Stimulated activated naive CD8-positive, alpha-beta T cell treated with anti-CD3 and anti-CD28 coated beads, Interleukin-15, Interleukin-2, amounts not matched to agents 100 U/mL and 50 U/mL, for 24 hours (primary cell): ENCODE measurements around the gene EHBP1.
"Not testable (repeated sequence)": the region's sequence is repeated elsewhere in the genome, so short reads cannot be mapped to it uniquely, and the experiment has no call there.

Source experiments
- ATAC-seq: fragments of 150-1000 bp; cut with Tn5 transposase; one replicate; pipeline ENCODE4 v1.10.0; 2021
- DNase-seq: peaks from one replicate; pipeline ENCODE4 v3.0.0; 2021

Gene EHBP1

DNA sequence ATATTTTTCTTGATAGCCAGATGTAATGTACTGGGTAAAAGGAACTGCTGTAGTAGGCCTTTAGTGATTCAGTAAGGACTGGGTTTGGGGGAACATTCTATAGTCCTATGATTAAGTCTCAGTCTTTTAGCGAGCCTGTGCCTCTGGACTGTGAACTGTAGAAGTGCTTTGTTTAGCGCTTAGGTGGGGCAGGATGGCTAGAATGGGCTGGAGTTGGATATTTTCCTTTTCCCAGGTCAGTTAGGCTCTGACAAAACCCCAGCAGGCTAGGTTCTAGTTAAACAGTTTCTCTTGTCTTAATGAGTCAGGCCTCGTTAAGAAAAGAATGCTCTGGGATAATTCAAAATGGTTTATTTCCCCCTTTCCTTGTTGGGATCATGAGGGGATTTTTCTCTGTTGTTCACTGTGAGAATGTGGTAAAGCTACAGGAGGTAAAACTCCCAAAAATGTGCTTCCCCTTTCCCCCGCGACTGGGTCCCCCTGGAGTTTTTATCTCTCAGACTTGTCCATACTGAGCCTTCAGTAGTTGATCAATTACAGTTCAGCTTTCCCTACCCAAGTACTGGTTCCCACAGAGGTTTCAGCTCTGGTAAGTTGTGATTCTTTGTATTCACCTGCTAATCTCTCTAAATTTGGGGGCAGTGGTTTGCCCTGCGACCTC is 31.5 kb downstream of the EHBP1 start:
- DNase-seq (no peak), ATAC-seq (no peak)

DNA sequence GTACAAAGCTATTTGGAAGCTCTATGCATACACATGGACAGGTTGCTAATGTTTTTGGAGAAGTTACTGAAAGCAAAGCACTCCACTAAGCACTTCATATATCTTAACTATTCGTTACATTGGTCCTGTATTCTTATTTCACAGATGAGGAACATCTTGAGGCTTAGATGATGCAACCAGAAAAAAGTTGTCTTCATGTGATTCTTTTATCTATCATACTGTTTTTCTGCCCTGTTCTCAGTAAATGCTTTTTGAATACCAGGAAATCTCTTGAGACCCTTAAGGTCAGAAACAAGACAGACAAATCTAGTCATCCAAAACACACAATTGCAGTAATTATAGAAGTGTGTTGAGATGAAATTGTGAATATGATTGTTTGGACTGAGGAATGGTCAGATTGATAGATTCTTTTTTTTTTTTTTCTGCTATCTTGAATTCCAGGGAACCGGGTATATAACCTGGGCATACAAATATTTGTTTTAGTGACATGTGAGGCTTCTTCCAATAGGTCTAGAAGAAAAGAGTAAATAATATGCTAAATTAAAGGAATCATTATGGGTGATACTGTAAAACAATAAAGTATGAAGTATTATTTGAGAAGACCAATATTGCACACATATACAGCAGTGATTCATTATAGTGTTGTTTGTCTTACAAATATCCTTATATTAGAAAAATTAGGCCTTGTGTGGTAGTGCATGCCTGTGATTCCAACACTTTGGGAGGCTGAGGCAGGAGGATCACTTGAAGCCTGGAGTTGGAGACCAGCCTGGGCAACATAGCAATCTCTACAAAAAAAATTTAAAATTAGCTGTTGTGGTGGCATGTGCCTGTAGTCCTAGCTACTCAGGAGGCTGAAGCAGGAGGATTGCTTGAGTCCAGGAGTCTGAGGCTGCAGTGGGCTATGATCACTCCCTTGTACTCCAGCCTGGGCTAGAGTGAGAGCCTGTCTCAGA is 33.7 kb downstream of the EHBP1 start:
- no peak for DNase-seq
- no peak for ATAC-seq

DNA sequence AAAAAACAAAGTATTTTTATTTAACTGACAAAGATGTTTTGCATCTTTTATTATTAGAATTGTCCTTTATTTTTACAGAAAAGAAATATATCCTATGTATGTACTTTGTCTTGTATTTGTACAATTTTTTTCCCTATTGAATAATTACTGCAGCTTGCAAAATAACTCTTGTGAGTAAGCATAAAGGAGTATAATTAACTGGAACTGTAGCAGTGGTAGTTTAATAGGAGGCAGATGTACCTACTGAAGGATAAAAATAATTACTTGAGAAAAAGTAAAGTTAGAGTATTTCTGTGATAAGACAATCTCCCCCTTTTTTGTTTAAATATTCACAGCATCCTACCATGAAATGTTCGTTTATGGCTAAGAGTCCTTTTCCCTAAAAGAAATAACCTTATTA is 34.7 kb downstream of the EHBP1 start:
- ATAC-seq (no peak), DNase-seq (no peak)

DNA sequence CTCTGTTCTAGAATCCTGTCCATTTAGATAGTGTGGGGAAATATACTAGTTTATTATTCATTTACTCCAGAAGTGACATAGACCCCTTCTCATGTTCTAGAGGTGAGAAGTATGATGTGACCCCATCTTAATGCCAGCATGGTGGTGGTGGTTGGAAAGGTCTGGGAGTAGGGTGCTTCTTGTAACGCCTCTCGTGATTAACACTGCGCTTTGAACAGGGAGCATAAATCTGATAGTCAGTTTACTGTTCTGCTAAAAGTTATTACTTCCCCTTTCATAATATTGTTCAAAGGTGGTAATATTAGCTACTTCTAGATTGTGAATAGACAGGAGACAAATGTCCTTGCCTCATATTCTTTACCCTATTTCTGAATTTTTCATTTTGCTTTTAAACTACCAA is 35.6 kb downstream of the EHBP1 start:
- no peak for DNase-seq

DNA sequence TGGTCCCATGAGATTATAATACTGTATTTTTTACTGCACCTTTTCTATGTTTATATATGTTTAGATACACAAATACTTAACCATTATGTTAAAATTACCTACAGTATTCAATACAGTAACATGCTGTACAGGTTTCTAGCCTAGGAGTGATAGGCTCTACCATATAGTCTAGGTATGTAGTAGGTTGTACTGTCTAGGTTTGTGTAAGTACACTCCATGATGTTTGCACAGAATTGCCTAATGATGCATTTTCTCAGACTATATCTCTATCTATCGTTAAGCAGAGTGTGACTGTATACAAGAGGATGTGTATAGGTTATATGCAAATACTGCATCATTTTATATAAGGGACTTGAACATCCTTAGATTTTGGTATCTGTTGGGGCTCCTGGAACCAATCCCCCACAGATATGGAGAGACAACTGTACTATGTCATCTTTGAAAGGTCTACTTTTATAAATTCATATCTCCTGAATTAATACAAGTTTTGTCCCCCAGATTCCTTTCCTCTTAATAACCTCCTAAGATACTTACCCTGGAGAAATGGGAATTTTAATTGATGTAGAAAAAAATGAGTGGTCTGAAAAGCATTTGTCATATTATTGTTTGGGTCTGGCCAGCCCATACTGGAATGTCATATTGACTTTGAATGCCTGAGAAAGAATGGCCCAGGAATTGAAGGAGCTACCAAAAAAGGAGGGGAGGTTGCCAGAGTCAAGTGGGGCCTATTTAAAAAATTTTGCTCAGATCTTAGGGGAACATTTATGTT is 36.6 kb downstream of the EHBP1 start:
- DNase-seq: no peak
- no peak for ATAC-seq

More for the DNA sequence above, 35.6 kb downstream of the EHBP1 start:
- ATAC-seq: no peak

DNA sequence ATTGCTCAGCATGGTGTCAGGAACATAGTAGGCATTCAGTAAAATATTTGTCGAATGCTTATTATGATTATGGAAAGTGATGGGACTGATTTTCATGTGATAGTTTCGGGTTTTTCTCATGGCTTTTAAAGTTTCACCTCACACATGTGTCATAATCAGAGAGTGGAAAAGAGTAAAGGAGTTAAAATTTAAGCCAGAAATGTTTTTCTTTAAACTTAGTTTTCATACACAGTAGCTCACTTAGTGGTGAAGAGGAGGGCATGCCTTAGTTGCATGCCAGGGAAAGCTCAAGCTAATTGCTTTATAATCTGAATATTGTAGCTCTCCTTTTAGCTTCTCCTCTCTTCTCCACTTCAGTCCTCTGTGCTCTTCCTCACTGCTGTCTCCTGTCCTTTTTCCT is 38.0 kb downstream of the EHBP1 start:
- no peak for ATAC-seq

DNA sequence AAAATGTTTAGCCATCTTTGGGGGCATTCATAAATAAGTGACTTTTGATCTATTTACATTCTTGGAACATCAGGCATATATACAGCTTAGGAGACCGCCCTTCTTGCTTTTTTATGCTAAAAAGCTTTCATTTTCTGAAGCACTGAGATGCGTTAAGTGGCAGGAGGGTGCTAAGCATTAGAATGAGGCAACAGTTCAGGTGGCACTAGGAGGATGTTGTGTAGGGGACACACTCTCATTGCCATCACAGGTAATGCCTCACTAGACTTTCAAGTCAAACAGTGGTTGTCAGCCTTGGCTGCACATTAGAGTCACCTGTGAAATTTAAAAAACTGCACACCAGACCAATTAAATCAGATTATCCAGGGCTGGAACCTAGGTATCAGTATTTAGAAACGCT is 39.1 kb downstream of the EHBP1 start:
- DNase-seq (no peak), ATAC-seq (no peak)

More for the DNA sequence above, 38.0 kb downstream of the EHBP1 start:
- DNase-seq: no peak

DNA sequence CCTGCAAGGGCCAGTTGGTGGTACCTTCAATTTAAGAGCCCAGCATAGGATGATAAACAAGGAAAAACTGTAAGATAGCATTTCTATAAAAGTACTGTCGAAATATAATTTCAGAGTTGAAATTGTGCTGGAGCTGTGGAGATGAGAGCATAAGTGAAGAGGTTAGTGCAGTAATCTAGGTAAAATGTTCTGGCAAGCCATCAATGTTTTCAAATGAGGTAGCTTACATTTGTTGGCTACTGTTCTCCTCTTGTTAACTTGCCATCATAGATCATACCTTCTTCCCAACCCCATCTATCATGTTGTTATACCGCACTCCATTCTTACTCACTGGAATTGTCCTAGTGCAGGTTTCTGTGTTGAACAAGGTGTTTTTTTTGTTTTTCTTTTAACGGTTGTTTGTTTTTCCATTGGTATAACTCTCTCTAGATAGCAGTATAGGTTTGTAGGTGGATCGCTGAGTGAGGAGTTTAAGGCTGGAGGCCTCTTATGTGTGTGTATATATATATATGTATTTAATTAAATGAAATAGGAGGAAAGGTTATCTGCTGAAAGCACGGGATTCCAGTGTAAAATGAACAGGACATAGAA is 40.5 kb downstream of the EHBP1 start:
- DNase-seq: no peak
- ATAC-seq: no peak

DNA sequence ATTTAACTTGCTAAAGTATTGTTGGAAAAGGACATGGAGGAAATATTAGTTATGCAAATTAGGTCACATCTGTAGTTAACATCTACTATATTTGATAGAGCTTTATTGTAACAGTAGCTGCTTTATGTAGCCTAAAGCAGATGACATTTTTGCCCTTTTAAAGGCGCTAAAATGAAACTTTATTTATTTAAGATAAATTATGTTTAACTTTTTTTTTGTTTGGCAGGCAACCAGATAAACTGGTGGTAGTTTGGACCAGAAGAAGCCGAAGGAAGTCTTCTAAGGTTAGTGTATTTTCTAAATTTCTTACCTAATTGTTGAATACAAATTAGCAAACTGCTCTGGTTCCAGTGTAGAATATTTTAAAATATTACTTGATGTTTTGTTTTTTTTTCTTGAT is 41.7 kb downstream of the EHBP1 start:
- DNase-seq (no peak), ATAC-seq (no peak)

DNA sequence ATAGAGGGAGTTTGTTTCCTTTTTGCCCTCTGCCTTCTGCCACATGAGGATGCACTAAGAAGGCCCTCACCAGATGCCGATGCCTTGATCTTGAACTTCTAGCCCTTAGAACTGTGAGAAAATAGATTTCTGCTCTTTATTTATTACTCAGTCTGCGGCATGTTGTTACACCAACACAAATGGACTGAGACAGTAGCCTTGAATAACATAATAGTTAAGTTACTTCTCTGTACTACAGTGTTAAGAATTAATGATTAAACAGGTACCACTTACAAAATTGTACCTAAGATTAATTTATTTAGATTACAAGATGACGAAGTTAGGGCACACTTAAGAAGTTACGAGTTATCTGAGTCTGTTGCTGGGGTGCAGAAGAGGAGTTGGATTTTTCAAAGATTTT is 42.4 kb downstream of the EHBP1 start:
- ATAC-seq (no peak), DNase-seq (no peak)

DNA sequence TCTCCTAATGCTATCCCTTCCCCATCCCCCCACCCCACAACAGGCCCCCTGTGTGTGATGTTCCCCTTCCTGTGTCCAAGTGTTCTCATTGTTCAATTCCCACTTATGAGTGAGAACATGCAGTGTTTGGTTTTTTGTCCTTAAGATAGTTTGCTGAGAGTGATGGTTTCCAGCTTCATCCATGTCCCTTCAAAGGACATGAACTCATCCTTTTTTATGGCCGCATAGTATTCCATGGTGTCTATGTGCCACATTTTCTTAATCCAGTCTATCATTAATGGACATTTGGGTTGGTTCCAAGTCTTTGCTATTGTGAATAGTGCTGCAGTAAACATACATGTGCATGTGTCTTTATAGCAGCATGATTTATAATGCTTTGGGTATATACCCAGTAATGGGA is 43.6 kb downstream of the EHBP1 start:
- not testable (repeated sequence) for DNase-seq, ATAC-seq

DNA sequence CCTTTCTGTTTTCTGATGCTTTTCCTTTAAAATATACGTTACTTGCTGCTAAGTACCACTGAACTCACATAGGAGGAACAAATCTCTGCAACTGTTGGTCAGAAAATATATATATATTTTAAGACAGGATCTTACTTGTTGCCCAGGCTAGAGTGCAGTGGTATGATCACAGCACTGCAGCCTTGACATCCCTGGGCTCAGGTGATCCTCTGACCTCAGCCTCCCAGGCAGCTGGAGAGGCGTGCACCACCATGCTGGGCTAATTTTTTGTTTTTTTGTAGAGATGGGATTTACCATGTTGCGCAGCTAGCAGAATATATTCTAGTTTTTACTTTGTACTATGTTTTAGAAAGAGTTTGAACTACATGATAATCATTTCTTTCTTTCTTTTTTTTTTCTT is 51.5 kb downstream of the EHBP1 start:
- ATAC-seq: no peak
- DNase-seq: no peak

DNA sequence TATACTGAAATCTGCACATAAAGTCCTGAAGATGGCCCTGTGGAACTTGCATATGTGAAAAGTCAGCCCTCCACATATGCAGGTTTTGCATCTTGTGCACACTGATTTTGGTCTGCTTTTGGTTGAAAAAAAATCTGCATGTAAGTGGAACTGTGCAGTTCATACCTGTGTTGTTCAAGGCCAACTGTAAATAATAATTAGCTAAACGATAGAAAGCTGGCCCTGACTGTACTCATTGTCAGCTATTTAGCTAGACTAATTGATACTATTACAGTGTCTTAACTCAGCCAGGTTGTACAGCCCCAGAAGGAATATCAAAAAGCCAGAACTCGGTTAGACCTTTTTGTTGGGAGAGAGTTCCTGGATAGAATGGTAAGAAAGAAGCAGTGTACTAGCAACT is 54.5 kb downstream of the EHBP1 start:
- ATAC-seq: no peak
- no peak for DNase-seq

DNA sequence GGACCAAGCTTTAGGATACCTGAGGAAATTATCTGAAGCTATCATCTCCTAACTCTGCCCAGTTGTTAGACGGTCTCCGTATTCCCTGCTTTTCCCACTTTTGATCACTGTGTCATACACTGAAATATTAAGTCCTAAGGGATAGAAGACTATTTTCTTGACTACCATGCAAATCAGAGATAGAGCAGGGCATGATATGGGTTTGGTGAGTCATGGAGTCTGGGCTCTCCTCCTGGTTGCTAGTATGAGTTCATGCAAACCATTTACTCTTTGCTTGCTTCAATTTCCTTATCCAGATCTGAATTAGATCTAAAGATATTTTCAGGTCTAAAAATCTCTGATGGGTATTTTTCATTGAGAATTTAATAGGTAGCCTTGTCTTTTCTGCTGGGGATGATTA is 55.0 kb downstream of the EHBP1 start:
- ATAC-seq (no peak), DNase-seq (no peak)

DNA sequence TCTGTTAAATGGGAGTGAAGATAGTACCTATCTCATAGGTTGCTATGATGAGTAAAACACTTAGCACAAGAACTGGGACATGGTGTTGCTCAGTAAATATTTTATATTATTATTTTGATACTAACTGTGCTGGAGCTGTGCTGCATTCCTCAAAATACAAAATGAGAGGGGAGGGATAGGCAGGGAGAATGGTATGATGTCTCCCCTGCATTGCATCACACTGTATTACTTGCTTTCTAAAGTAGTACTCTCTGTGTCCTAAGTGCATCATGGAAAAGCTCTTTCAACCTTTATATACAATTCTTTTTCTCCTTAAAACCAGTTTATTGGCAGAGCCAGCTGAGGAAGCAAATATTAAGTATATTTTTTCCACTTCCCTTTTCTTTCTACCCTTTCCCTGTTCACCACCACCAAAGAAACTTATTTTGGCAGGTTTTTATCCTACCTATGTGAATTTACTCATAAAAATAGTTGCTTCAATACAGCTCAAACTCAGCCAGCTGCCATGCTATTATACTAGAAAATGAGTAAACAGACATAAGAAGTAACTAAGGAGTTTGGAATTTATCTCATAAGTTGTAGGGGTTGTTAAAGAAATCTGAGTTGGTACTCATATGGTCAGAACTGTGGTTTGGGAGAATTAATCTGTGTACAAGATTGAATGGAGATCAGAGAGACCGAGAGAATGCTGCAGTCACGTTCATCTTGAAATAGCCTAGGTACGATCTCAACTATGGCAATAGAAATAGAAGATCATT is 60.3 kb downstream of the EHBP1 start:
- ATAC-seq: no peak
- DNase-seq: no peak

DNA sequence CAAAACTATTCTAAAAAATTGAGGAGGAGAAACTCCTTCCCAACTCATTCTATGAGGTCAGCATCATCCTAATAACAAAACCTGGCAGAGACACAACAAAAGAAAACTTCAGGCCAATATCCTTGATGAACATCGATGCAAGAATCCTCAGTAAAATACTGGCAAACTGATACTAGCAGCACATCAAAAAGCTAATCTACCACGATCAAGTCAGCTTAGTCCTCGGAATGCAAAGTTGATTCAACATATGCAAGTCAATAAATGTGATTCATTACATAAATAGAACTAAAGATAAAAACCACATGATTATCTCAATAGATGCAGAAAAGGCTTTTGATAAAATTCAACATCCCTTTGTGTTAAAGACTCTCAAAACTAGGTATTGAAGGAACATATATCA is 63.1 kb downstream of the EHBP1 start:
- ATAC-seq (no peak), DNase-seq (no peak)

DNA sequence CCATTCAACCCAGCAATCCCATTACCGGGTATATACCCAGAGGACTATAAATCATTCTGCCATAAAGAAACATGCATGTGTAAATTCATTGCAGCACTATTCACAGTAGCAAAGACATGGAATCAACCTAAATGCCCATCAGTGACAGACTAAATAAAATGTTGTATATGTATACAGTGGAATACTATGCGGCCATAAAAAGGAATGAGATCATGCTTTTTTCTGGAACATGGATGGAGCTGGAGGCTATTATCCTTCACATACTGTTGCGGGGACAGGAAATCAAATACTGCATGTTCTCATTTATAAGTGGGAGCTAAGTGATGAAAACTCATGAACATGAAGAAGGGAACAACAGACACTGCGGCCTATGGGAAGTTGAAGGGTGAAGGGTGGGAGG is 65.1 kb downstream of the EHBP1 start:
- DNase-seq (no peak), ATAC-seq (no peak)

DNA sequence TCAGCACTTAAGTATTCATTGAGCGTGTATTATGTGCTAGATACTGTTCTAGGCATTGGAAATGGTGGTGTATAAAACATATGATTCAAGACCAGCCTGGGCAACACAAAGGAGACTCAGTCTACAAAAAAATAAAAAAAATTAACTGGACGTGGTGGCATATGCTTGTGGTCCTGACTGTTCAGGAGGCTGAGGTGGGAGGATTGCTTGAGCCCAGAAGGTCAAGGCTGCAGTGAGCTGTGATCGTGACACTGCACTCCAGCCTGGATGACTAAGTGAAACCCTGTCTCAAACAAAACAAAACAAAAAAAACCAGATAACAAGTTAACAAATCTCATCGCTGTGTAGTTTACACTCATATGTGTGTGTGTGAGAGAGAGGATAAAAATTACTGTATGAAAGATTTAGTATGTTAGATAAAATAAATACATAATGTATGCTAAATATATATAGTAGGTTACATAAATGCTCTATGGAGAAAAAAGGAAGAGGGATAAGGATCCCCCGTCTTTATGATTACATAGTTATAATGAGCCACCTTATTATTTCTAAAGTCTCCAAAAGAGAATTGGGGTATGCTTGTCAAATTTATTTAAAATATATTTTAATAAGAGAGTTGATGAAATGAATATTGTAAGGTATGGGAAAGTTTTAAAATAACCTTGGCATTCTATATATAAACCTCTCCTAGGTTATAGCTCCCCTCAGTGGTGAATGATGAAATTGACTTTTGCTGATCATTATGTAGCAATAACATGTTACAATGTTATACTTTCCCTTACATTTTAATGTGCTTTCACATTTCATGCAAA is 69.2 kb downstream of the EHBP1 start:
- DNase-seq: no peak

DNA sequence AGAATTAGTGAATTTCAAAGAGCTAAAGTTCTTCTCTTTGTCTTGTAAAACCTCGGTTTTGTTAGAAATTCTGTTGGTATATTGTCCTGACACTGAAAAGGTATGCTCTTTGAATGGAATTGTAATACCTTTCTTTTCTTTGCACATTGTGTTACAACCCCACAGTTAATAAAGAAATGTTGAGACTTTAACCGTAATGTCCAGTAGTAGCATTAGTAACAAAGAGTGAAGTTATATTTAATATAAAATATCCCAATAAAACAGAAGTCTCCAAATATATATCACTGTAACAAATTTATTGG is 69.8 kb downstream of the EHBP1 start:
- no peak for DNase-seq
- ATAC-seq: no peak

More for the DNA sequence above, 69.2 kb downstream of the EHBP1 start:
- no peak for ATAC-seq

DNA sequence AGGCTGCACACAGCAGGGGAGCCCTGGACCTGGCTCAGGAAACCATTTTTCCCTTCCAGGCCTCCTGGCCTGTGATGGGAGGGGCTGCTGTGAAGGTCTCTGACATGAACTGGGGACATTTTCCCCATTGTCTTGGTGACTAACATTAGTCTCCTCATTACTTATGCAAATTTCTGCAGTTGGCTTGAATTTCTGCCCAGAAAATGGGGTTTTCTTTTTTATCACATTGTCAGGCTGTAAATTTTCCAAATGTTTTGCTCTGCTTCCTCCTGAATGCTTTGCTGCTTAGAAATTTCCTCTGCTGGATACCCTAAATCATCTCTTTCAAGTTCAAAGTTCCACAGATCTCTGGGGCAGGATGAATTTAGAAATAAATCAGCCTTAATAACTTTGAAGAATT is 78.2 kb downstream of the EHBP1 start:
- no peak for ATAC-seq
- DNase-seq: no peak

DNA sequence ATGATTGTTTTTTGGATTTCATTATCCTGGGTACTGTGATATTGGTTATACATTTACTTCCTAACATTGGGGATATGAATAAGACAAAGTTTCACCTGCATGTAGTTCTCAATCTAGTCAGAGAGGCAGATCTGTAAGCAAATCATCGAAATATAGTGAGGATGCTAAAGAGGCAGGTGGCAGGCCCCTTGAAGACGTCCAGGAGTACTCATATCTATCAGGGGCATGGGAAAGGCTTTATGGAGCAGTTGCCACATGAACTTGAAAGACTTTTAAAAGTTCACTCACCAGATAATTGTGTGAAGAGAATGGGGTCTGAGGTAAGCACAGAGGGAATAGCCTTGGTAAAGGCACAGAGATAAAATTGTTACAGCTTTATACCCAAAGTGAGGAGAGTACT is 78.8 kb downstream of the EHBP1 start:
- DNase-seq (no peak), ATAC-seq (no peak)
